NCI-H1105 (cell line): ENCODE results near the gene CDC42SE1.

Source experiments
- DNase-seq: peaks from one replicate; lab custom pipeline; 2025; lab: John Stamatoyannopoulos, UW

The CDC42SE1 gene

GRCh38 chr1:151051356-151052009 lies 7.9 kb downstream of the CDC42SE1 start:
- DNase-seq = no peak

GRCh38 chr1:151050051-151050688 lies 9.3 kb downstream of the CDC42SE1 start:
- DNase-seq = no peak

- no peak for DNase-seq
These were observed 10.0 kb downstream of the CDC42SE1 start for GRCh38 chr1:151049458-151049857.

- DNase-seq = no peak
These were observed 10.8 kb downstream of the CDC42SE1 start for GRCh38 chr1:151048645-151049032.

GRCh38 chr1:151047925-151048644 lies 11.3 kb downstream of the CDC42SE1 start:
- DNase-seq = peak; percentile 57

- DNase-seq = peak; percentile 77
These were observed 11.9 kb downstream of the CDC42SE1 start, which contains the start of gene C1orf56 for GRCh38 chr1:151047591-151047924. Gene C1orf56 (plus strand): TSS chr1:151047751. CDS start chr1:151047848, 97 bp downstream.

GRCh38 chr1:151043163-151043562 lies 16.3 kb downstream of the CDC42SE1 start:
- DNase-seq = no peak

- no peak for DNase-seq
These were observed 19.9 kb downstream of the CDC42SE1 start for GRCh38 chr1:151039521-151039920.

- no peak for DNase-seq
These were observed 22.4 kb downstream of the CDC42SE1 start for GRCh38 chr1:151037032-151037431.

GRCh38 chr1:151036356-151036755 lies 23.1 kb downstream of the CDC42SE1 start, which contains the start of gene BNIPL:
Gene BNIPL (plus strand): TSS chr1:151036586. CDS start chr1:151036726, 140 bp downstream.
- DNase-seq = no peak

- DNase-seq = no peak
These were observed 24.3 kb downstream of the CDC42SE1 start for GRCh38 chr1:151035167-151035566.

- no peak for DNase-seq
These were observed 27.3 kb downstream of the CDC42SE1 start for GRCh38 chr1:151032164-151032563.

GRCh38 chr1:151026460-151026859 lies 33.0 kb downstream of the CDC42SE1 start:
- no peak for DNase-seq

- peak; percentile 60 for DNase-seq
These were observed 34.8 kb downstream of the CDC42SE1 start for GRCh38 chr1:151024540-151025146.

- DNase-seq = no peak
These were observed 45.9 kb downstream of the CDC42SE1 start for GRCh38 chr1:151013518-151013917.

- DNase-seq = no peak
These were observed 46.5 kb downstream of the CDC42SE1 start for GRCh38 chr1:151012684-151013471.

- DNase-seq = no peak
These were observed 48.1 kb downstream of the CDC42SE1 start for GRCh38 chr1:151011154-151011850.

GRCh38 chr1:151010346-151010726 lies 49.1 kb downstream of the CDC42SE1 start:
- no peak for DNase-seq

GRCh38 chr1:151009674-151010345 lies 49.6 kb downstream of the CDC42SE1 start:
- DNase-seq = no peak

GRCh38 chr1:151009206-151009587 lies 50.2 kb downstream of the CDC42SE1 start:
- no peak for DNase-seq
